Skin epidermis (tissue), 12 donors: ENCODE measurements around the gene CER1.

Experiments used
- H3K27ac ChIP-seq, 21 experiments: fragments of 200-600 bp; sonication (generic) in 11 of 21; one replicate each; pipeline ENCODE4 v1.5.0; 2020; ENCODE audit warnings: mild to moderate bottlenecking in 3 of 21, inconsistent platforms in 2 of 21, moderate library complexity in 2 of 21
- H3K4me3 ChIP-seq, 7 experiments: fragments of 200-600 bp; sonication (generic) in 2 of 7; one replicate each; pipeline ENCODE4 v1.5.0; 2020; ENCODE audit warnings: inconsistent platforms in 2 of 7, mild to moderate bottlenecking in 2 of 7, moderate library complexity in 1 of 7

The CER1 gene

DNA sequence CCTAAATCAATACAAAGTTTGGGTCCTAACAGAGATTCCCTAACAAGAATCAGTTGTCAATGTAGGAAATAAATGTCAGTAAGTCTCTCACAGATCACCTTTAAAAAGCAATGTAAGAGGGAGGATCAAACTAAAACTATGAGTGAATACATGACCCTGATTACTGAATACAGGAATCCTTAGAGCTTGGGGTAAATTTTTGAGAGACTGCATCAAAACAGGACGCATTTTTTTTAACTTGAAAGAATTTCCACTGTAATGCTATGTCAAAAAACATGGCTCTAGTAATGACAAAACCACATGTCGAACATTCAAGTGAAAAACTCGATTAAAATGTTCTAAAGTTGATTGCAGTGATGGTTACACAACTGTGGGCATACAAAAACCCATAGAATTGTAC is 51.2 kb downstream of the CER1 start:
- H3K27ac ChIP-seq, result no peak overlapping the region
- H3K4me3 ChIP-seq, result no peak overlapping the region

DNA sequence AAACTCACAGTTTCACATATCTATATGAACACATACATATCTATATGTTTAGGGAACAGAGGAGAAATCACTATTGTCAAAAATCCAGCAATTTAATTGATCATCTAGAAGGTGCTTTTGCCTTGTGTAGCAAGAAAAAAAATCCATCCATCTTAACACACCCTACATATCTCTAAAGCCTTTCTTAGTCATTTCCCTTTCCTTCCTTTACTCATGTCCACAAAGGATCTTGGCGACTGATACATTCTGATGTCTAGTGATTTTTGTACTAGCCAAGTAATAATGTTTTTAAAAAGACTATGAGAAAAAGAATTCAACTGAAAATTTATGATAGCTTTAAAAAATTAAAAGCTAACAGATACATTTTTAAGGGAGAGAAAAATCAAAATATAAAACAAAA is 51.8 kb downstream of the CER1 start:
- H3K27ac ChIP-seq, result no peak overlapping the region
- no peak overlapping the region for H3K4me3 ChIP-seq
